HepG2 (cell line): ENCODE results near the gene SPINK4. TPM values are rescaled to one million over a fixed set of nuclear protein-coding genes. Genes with fewer than 3 reads are reported as not detected.

Source experiments
- ATAC-seq: fragments of 200-7000 bp; cut with Tn5 transposase; 3 replicates; pipeline ENCODE4 v1.9.1; 2020; ENCODE audit warnings: mild to moderate bottlenecking, moderate library complexity
- BruUV-seq: library from RNA; stranded (reverse); fragments of 400-500 nt; replicated peaks from 2 replicates; lab custom pipeline; 2021; lab: Mats Ljungman, UMichigan
- CTCF ChIA-PET: fragments of 300-600 bp; formaldehyde crosslinking; extraction: SDS; loops from one replicate; lab custom pipeline; 2021; ENCODE audit warnings: low total read pairs, inconsistent platforms, low intra/inter-chr PET ratio; lab: Yijun Ruan, JAX
- POLR2A ChIA-PET: fragments of 350-600 bp; sonication (Branson Sonifier 250); formaldehyde crosslinking; loops from one replicate; lab custom pipeline; 2020; ENCODE audit warnings: antibody characterized with exemption, inconsistent platforms; lab: Yijun Ruan, JAX
- DNase-seq: peaks from one replicate; pipeline ENCODE4 v3.0.0-alpha.2; 2015; ENCODE audit warnings: low spot score
- FAIRE-seq: peaks from 3 replicates; lab custom pipeline; 2011; peaks lifted over from hg19 to GRCh38; lab: Jason Lieb, UNC
- H2AFZ ChIP-seq: one replicate; pipeline ENCODE4 v1.6.1; 2011; ENCODE audit warnings: low read length, inconsistent platforms
- H3K27ac ChIP-seq: fragments of 300-600 bp; 3 replicates; pipeline ENCODE4 v1.8.0; 2011; ENCODE audit warnings: mixed run types, mild to moderate bottlenecking, mixed read lengths, low read length, inconsistent platforms; ENCODE audit not compliant: insufficient read depth; ENCODE audit errors: extremely low read length
- H3K27me3 ChIP-seq, 2 experiments: fragments of 200-600 bp in 1 of 2; 2 replicates in 1 of 2; 3 replicates in 1 of 2; pipeline versions ENCODE4 v1.6.0 to v1.8.0; 2011; ENCODE audit warnings: low read length in 2 of 2, mild to moderate bottlenecking in 2 of 2, moderate library complexity in 2 of 2, inconsistent platforms in 1 of 2; ENCODE audit not compliant: insufficient read depth in 2 of 2, control insufficient read depth in 1 of 2
- H3K36me3 ChIP-seq, 2 experiments: fragments of 200-600 bp in 1 of 2; replicated peaks in 1 of 2; 2 replicates in 1 of 2; 3 replicates in 1 of 2; pipeline versions ENCODE4 v1.5.1 to v1.8.0; 2011; ENCODE audit warnings: low read length in 2 of 2, inconsistent platforms in 1 of 2; ENCODE audit not compliant: insufficient read depth in 2 of 2, control insufficient read depth in 1 of 2
- H3K4me1 ChIP-seq: 2 replicates; pipeline ENCODE4 v1.5.1; 2012; ENCODE audit warnings: low read length, inconsistent platforms; ENCODE audit not compliant: insufficient read depth
- H3K4me2 ChIP-seq: 2 replicates; pipeline ENCODE4 v1.6.0; 2011; ENCODE audit warnings: low read depth, low read length, inconsistent platforms
- H3K4me3 ChIP-seq, 3 experiments: fragments of 200-600 bp in 1 of 3; sonication (generic), shearing (Covaris generic) in 1 of 3; replicated peaks in 1 of 3; 2 replicates each; pipeline ENCODE4 v1.5.1; 2011 to 2016; ENCODE audit warnings: low read length in 3 of 3, inconsistent platforms in 2 of 3, low read depth in 2 of 3, mild to moderate bottlenecking in 2 of 3, control low read depth in 1 of 3, mixed read lengths in 1 of 3; ENCODE audit not compliant: insufficient read depth in 1 of 3
- H3K79me2 ChIP-seq: one replicate; pipeline ENCODE4 v1.6.1; 2011; ENCODE audit warnings: low read length, inconsistent platforms; ENCODE audit not compliant: insufficient read depth
- H3K9ac ChIP-seq: 2 replicates; pipeline ENCODE4 v1.6.0; 2011; ENCODE audit warnings: mild to moderate bottlenecking, low read depth, low read length, inconsistent platforms; ENCODE audit not compliant: insufficient read depth
- H3K9me3 ChIP-seq: 2 replicates; pipeline ENCODE4 v1.5.1; 2012; ENCODE audit warnings: mild to moderate bottlenecking, low read length
- H4K20me1 ChIP-seq: 2 replicates; pipeline ENCODE4 v1.6.0; 2011; ENCODE audit warnings: inconsistent platforms, mild to moderate bottlenecking, low read length, moderate library complexity; ENCODE audit not compliant: insufficient read depth
- KLF9 ChIP-seq: IDR thresholded peaks from 2 replicates; pipeline ENCODE4 v1.6.1; 2016; ENCODE audit warnings: low read depth
- PAF1 ChIP-seq: IDR thresholded peaks from 2 replicates; pipeline ENCODE4 v1.6.1; 2016; ENCODE audit warnings: missing genetic modification reagents, missing compliant biosample characterization
- RAD21 ChIP-seq: fragments of 450-650 bp; formaldehyde crosslinking; IDR thresholded peaks from 2 replicates; pipeline ENCODE4 v1.5.0; 2020; ENCODE audit warnings: mild to moderate bottlenecking
- REPIN1 ChIP-seq: sonication (generic); formaldehyde crosslinking; IDR thresholded peaks from 2 replicates; pipeline ENCODE4 v1.8.0; 2022; ENCODE audit warnings: missing genetic modification reagents, low read depth, mild to moderate bottlenecking, borderline replicate concordance
- RORA ChIP-seq: sonication (generic); formaldehyde crosslinking; IDR thresholded peaks from 2 replicates; pipeline ENCODE4 v1.5.0; 2020; ENCODE audit warnings: mild to moderate bottlenecking, missing genetic modification reagents, moderate library complexity
- SSRP1 ChIP-seq: IDR thresholded peaks from 2 replicates; pipeline ENCODE4 v1.6.1; 2016; ENCODE audit warnings: control low read depth
- TAF1 ChIP-seq: sonication (generic); formaldehyde crosslinking; IDR thresholded peaks from 2 replicates; pipeline ENCODE4 v1.4.0; 2020; ENCODE audit warnings: missing genetic modification reagents
- ZFAT ChIP-seq: sonication (generic); formaldehyde crosslinking; conservative IDR thresholded peaks from 2 replicates; pipeline ENCODE4 v1.8.1; 2023; ENCODE audit warnings: missing genetic modification reagents, inconsistent platforms
- ZFP36L1 ChIP-seq: sonication (generic); formaldehyde crosslinking; IDR thresholded peaks from 2 replicates; pipeline ENCODE4 v1.8.0; 2022; ENCODE audit warnings: mild to moderate bottlenecking, missing genetic modification reagents, moderate library complexity
- ZNF274 ChIP-seq: sonication (generic); formaldehyde crosslinking; IDR thresholded peaks from 2 replicates; pipeline ENCODE4 v1.5.1; 2020; ENCODE audit warnings: mild to moderate bottlenecking, missing genetic modification reagents
- ZNF460 ChIP-seq: sonication (generic); formaldehyde crosslinking; IDR thresholded peaks from 2 replicates; pipeline ENCODE4 v1.5.1; 2020; ENCODE audit warnings: missing genetic modification reagents, mild to moderate bottlenecking, borderline replicate concordance
- ZNF564 ChIP-seq: sonication (generic); formaldehyde crosslinking; IDR thresholded peaks from 2 replicates; pipeline ENCODE4 v1.8.1; 2023; ENCODE audit warnings: mild to moderate bottlenecking, missing genetic modification reagents
- WGBS: methylation state at CpG from one replicate; pipeline ENCODE4 v1.1.6; 2017; ENCODE audit warnings: low lambda C conversion rate; 5-methylcytosine and 5-hydroxymethylcytosine counted together
- in situ Hi-C: cut with HindIII; loops from 2 replicates; pipeline ENCODE4 v1.10.0; 2017; ENCODE audit warnings: low pct_unique_long_range_greater_than_20kb; ENCODE audit not compliant: extremely low pct_ligation_motif_present
- intact Hi-C: fragments of 100-400 bp; cut with micrococcal nuclease; formaldehyde crosslinking; loops from one replicate; pipeline ENCODE4 v1.10.0; 2022; ENCODE audit not compliant: unreplicated experiment
- polyA plus RNA-seq, 8 experiments: library from polyadenylated mRNA; depleted of rRNA in 3 of 8; stranded (reverse) in 7 of 8; unstranded in 1 of 8; fragments of >200 nt; fragmentation: Illumina TruSeq in 4 of 8; extraction: Trizol in 4 of 8; gene quantifications; 2 replicates each; pipeline versions ENCODE4 v1.2.1 to v1.2.3, GENCODE V29; 2011 to 2016; ENCODE audit warnings: low read depth in 4 of 8, missing spikeins in 1 of 8, mixed read lengths in 1 of 8; ENCODE audit not compliant: insufficient read depth in 1 of 8
- total RNA-seq, 5 experiments: library from RNA; depleted of rRNA; stranded (reverse); fragments of >200 nt; fragmentation: Illumina TruSeq; extraction: Trizol; gene quantifications; 2 replicates each; pipeline ENCODE4 v1.2.3, GENCODE V29; 2016; ENCODE audit warnings: low read depth in 1 of 5
- TF ChIP-seq, protein P1 (sequence below), 2 experiments: sonication (generic) in 1 of 2; formaldehyde crosslinking in 1 of 2; IDR thresholded peaks; 2 replicates each; pipeline versions ENCODE4 v1.6.1 to v1.9.0; 2014 to 2022; ENCODE audit warnings: antibody characterized with exemption in 1 of 2, borderline replicate concordance in 1 of 2, inconsistent platforms in 1 of 2, low read depth in 1 of 2, missing genetic modification reagents in 1 of 2

Gene SPINK4
- total and polyA plus RNA-seq, 2 of the 13 experiments (the other 11 are each of a cell fraction or from before 2014, with no cell fraction given), result 0.53 to 3.4 TPM

DNA sequence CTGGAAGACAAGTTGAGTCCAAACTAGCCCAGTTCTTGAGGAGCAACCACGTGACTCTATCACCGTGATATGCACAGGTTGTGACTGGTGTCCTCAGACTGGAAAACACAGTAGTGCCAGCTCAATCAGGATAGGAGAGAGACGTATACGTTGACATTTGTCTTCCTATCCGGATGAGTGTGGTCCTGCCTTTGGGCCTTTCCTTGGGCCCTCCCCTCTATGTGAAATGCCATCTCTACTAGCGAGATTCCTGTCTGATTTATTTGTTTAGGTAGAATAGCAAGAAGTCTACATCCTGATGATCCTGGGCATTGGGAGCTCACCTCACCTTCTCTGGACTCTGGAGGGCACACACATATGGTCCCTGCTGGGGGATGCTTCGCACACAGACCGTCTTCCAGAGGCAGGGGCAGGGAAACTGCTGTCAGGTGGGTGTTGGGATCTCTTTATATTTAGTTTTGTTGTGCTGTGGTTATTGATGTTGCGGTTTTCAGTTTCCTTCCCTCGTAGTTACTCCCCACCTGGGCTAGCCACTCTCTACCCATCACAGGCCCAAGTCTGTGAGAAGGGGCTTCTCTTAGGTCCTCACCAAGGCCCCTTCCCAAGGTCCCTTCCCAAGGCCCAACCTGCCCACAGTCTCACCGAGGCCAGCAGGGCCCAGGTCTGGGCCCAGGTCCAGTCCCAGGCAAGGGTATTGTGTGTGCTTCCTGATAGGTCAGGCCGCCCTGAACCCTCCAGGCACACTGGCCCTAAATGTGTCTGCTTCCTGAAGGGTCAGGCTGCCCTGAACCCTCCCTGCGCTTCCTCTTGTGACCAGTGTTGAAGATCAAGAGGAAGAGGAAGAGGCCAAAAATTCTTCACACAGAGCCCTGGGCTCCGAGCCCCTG is 19.0 kb upstream of the SPINK4 start:
- Histone ChIP-seq H3K4me3 (no peak overlapping the region), H2AFZ (no peak overlapping the region), H3K9ac (no peak overlapping the region), H4K20me1 (no peaks in the 10 kb centered on the region), H3K27me3 (peaks cover 0 to 13% of the 10 kb centered on the region in 2 experiments; a peak in 2 of 5 replicates), H3K27ac (no peak overlapping the region), H3K9me3 (no peaks in the 10 kb centered on the region), H3K4me1 (peaks cover 5% of the 10 kb centered on the region; the same call in 1 of the 2 replicates), H3K4me2 (0 out of 2 replicates have a peak overlapping the region, but pooled peaks have one; percentile 6), H3K36me3 (no peaks in the 10 kb centered on the region), H3K79me2 (no peaks in the 10 kb centered on the region)
- no TSS peak for BruUV-seq
- intact Hi-C loops, result no loop called here
- ChIA-PET POLR2A (no interaction called here), CTCF (no interaction called here)
- TF ChIP-seq ZNF274 (CRISPR knock-in tag) (no peak), KLF9 (CRISPR knock-in tag) (no peak), ZFP36L1 (CRISPR knock-in tag) (no peak), RAD21 (CRISPR knock-in tag) (no peak), PAF1 (CRISPR knock-in tag) (no peak), TAF1 (CRISPR knock-in tag) (no peak), REPIN1 (CRISPR knock-in tag) (no peak), ZFAT (no peak), ZNF460 (CRISPR knock-in tag) (no peak), ZNF564 (CRISPR knock-in tag) (no peak), RORA (CRISPR knock-in tag) (no peak), SSRP1 (CRISPR knock-in tag) (no peak)
- TF ChIP-seq, protein P1, sequence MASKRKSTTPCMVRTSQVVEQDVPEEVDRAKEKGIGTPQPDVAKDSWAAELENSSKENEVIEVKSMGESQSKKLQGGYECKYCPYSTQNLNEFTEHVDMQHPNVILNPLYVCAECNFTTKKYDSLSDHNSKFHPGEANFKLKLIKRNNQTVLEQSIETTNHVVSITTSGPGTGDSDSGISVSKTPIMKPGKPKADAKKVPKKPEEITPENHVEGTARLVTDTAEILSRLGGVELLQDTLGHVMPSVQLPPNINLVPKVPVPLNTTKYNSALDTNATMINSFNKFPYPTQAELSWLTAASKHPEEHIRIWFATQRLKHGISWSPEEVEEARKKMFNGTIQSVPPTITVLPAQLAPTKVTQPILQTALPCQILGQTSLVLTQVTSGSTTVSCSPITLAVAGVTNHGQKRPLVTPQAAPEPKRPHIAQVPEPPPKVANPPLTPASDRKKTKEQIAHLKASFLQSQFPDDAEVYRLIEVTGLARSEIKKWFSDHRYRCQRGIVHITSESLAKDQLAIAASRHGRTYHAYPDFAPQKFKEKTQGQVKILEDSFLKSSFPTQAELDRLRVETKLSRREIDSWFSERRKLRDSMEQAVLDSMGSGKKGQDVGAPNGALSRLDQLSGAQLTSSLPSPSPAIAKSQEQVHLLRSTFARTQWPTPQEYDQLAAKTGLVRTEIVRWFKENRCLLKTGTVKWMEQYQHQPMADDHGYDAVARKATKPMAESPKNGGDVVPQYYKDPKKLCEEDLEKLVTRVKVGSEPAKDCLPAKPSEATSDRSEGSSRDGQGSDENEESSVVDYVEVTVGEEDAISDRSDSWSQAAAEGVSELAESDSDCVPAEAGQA (IDR thresholded peaks at IDR 0.05; ENCODE audit: low read depth), result no peak
- TF ChIP-seq, protein P1 (CRISPR knock-in tag; IDR thresholded peaks at IDR 0.05; ENCODE audit: borderline replicate concordance), result no peak
- FAIRE-seq, result no peak
- in situ Hi-C loops, result no loop called here
- ATAC-seq, result peak; percentile 41
- DNase-seq, result no peak
- WGBS, result 47% methylated on average over 11 of the region's 14 CpGs
